Common myeloid progenitor, CD34-positive (primary cell): Measurements from ENCODE around the gene SYNDIG1.

Source experiments
- CTCF ChIA-PET: fragments of 350-600 bp; sonication (Branson Sonifier 250); formaldehyde crosslinking; loops from one replicate; lab custom pipeline; 2021; ENCODE audit warnings: antibody characterized with exemption; lab: Charles Lee
- POLR2A ChIA-PET: fragments of 350-600 bp; sonication (Branson Sonifier 250); formaldehyde crosslinking; loops from one replicate; lab custom pipeline; 2021; ENCODE audit warnings: antibody characterized with exemption; lab: Charles Lee
- DNase-seq, 3 donors: peaks; one replicate each; pipeline versions ENCODE4 v3.0.0 to v3.0.0-alpha.2; 2013
- H3K27ac ChIP-seq, 2 experiments: 1 replicate in 1 of 2; 2 replicates in 1 of 2; pipeline ENCODE4 v1.7.0; 2013; ENCODE audit warnings: inconsistent platforms in 2 of 2, low read length in 2 of 2, mild to moderate bottlenecking in 2 of 2, low read depth in 1 of 2, moderate library complexity in 1 of 2; ENCODE audit not compliant: severe bottlenecking in 2 of 2, insufficient read depth in 1 of 2, poor library complexity in 1 of 2
- H3K27me3 ChIP-seq, 5 experiments: replicated peaks in 2 of 5; 1 replicate in 3 of 5; 2 replicates in 2 of 5; pipeline versions ENCODE4 v1.6.1 to v1.7.0; 2013; ENCODE audit warnings: low read length in 4 of 5, mild to moderate bottlenecking in 2 of 5, moderate library complexity in 2 of 5, inconsistent platforms in 1 of 5; ENCODE audit not compliant: insufficient read depth in 5 of 5, control insufficient read depth in 4 of 5
- H3K36me3 ChIP-seq, 4 experiments: 1 replicate in 2 of 4; 2 replicates in 2 of 4; pipeline versions ENCODE4 v1.6.1 to v1.7.0; 2013; ENCODE audit warnings: low read length in 3 of 4, control low read depth in 1 of 4, mild to moderate bottlenecking in 1 of 4; ENCODE audit not compliant: control insufficient read depth in 4 of 4, insufficient read depth in 4 of 4
- H3K4me1 ChIP-seq, 4 experiments: 1 replicate in 3 of 4; 2 replicates in 1 of 4; pipeline versions ENCODE4 v1.6.1 to v1.7.1; 2013; ENCODE audit warnings: low read length in 3 of 4, mild to moderate bottlenecking in 3 of 4, control low read depth in 1 of 4, inconsistent platforms in 1 of 4, moderate library complexity in 1 of 4; ENCODE audit not compliant: control insufficient read depth in 4 of 4, insufficient read depth in 4 of 4; ENCODE audit errors: control extremely low read depth in 1 of 4
- H3K4me3 ChIP-seq, 7 experiments: 1 replicate in 4 of 7; 2 replicates in 3 of 7; pipeline versions ENCODE4 v1.5.1 to v1.7.0; 2013; ENCODE audit warnings: mild to moderate bottlenecking in 7 of 7, low read length in 6 of 7, moderate library complexity in 6 of 7, inconsistent platforms in 2 of 7, low read depth in 2 of 7, control low read depth in 1 of 7; ENCODE audit not compliant: insufficient read depth in 4 of 7, control insufficient read depth in 1 of 7; ENCODE audit errors: extremely low read depth in 1 of 7
- H3K9me3 ChIP-seq, 5 experiments: 1 replicate in 4 of 5; 2 replicates in 1 of 5; pipeline versions ENCODE4 v1.6.1 to v1.7.1; 2013; ENCODE audit warnings: low read length in 4 of 5, mild to moderate bottlenecking in 2 of 5, inconsistent platforms in 1 of 5, low read depth in 1 of 5, moderate library complexity in 1 of 5; ENCODE audit not compliant: control insufficient read depth in 4 of 5, insufficient read depth in 2 of 5; ENCODE audit errors: control extremely low read depth in 1 of 5
- WGBS: methylation state at CpG from one replicate; pipeline ENCODE4 v1.1.5; 2013; ENCODE audit not compliant: insufficient coverage; 5-methylcytosine and 5-hydroxymethylcytosine counted together

Gene SYNDIG1

DNA sequence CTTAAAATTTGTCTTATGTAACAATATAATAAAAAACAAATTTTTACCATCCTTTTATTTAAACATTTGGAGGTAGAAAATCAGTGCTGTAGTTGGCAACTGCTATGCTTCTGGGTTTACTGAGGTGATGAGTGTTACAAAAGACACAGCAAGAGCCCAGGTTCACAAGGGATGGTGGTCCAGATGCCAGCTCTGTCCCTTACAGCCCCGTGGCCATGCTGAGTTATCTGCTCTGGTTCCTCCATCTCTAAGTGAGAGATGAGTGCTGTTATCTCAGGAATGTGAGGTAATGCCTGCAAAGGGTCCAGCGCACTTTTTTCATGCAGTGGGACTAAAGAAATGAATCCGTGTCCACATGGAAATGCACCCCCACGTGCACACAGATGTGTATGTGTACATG lies 17.8 kb downstream of the SYNDIG1 start:
- DNase-seq, result no peak
- Histone ChIP-seq H3K27ac (no peak overlapping the region), H3K4me1 (no peaks in the 10 kb centered on the region), H3K27me3 (peaks cover 0 to 4% (median 0%) of the 10 kb centered on the region in 5 experiments), H3K9me3 (no peaks in the 10 kb centered on the region), H3K4me3 (no peak overlapping the region), H3K36me3 (no peaks in the 10 kb centered on the region)
- 100% methylated on average over 1 of the region's 4 CpGs for WGBS
- POLR2A ChIA-PET, result no interaction called here
- CTCF ChIA-PET, result no interaction called here

DNA sequence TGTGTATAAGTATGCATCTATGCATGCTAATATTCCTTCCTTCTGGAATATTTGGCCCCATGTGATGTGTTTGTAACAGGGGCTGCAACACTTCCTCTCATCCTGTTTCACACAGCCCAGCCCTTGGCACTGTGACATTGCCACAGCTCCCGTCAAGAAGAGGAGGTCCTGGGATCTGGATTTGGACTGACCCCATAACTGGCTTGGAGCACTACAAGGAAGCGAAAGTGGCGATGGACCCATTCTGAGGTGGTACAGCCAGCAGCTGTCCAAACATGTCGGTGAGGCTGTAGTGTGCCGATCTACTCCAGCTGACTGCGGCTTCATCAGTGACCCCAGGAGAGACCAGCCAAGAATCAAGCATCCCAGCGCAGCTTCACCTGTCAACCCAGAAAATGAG lies 18.2 kb downstream of the SYNDIG1 start:
- no peaks in the 10 kb centered on the region for H3K36me3 ChIP-seq
- no peak overlapping the region for H3K4me3 ChIP-seq
- POLR2A ChIA-PET, result no interaction called here
- peaks cover 0 to 4% (median 0%) of the 10 kb centered on the region in 5 experiments for H3K27me3 ChIP-seq
- H3K9me3 ChIP-seq, result no peaks in the 10 kb centered on the region
- no peak overlapping the region for H3K27ac ChIP-seq
- CTCF ChIA-PET, result no interaction called here
- DNase-seq, result no peak
- WGBS, result 91% methylated on average over 6 of the region's 7 CpGs
- no peaks in the 10 kb centered on the region for H3K4me1 ChIP-seq

DNA sequence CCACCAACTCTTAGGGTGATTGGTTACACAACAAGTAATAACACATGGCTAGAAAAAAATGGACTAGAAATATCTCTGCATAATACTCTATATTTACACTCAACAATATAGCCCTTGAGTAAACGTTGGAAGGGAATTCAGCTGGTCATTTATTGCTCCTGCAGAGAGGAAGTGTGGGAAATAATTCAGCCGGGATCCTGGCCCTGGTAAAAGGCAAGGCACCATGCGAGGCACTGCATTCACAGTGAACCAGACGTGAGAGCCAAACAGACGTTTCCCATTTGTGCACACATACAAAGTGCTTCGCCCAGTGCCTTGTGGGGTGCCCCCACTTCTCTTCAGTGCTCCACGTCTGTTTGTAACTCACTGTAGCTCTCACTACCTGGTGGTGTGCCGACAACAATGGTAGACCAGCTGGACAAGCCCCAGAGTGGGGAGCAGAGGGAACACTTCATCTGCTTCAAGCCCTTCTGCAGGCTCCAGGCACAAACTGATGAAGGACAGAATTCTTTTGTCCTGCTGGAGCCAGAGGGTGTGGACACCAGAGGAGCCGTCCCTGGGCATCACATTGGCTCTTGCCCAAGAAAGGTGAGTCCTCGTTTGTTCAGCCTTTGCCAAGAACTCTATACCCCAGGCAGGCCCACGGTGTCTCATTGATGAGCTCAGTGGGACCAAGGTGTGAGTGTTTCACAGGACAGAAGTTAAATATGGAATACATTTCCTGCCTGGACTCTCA lies 18.8 kb downstream of the SYNDIG1 start:
- H3K27me3 ChIP-seq, result peaks cover 0 to 4% (median 0%) of the 10 kb centered on the region in 5 experiments
- no peak for DNase-seq
- WGBS, result 86% methylated on average over 10 of the region's 11 CpGs

DNA sequence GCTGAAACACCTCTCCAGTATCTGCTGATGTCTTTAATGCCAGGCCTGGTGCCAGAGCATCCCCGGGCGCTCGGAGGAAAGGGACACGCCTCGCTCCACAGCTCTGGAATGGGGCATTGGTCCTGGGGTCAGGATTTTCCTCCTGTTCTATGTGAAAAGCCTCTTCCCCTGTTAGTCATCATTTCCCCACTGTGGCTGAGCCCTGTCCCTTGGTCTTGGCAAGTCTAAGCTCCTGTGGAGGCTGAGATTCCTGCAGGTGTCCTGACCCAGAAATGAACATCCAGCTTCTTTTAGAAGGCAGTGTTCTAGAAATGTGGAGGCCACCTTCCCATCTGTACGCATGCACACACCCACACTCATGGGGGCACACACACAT lies 19.4 kb downstream of the SYNDIG1 start:
- Histone ChIP-seq H3K36me3 (no peaks in the 10 kb centered on the region), H3K4me3 (no peak overlapping the region), H3K9me3 (no peaks in the 10 kb centered on the region), H3K4me1 (no peaks in the 10 kb centered on the region), H3K27me3 (no peaks in the 10 kb centered on the region), H3K27ac (no peak overlapping the region)
- ChIA-PET CTCF (no interaction called here), POLR2A (no interaction called here)
- no peak for DNase-seq
- 98% methylated on average over 6 of the region's 6 CpGs for WGBS

More for the DNA sequence above, 18.8 kb downstream of the SYNDIG1 start:
- ChIA-PET POLR2A (interaction anchor here (0.6 kb wide), 1 partner anchor 36 kb away, joined by 3 read pairs; no protein-coding TSS in a partner anchor), CTCF (no interaction called here)
- H3K36me3 ChIP-seq, result no peaks in the 10 kb centered on the region
- H3K4me1 ChIP-seq, result no peaks in the 10 kb centered on the region
- H3K9me3 ChIP-seq, result no peaks in the 10 kb centered on the region
- no peak overlapping the region for H3K27ac ChIP-seq
- no peak overlapping the region for H3K4me3 ChIP-seq

DNA sequence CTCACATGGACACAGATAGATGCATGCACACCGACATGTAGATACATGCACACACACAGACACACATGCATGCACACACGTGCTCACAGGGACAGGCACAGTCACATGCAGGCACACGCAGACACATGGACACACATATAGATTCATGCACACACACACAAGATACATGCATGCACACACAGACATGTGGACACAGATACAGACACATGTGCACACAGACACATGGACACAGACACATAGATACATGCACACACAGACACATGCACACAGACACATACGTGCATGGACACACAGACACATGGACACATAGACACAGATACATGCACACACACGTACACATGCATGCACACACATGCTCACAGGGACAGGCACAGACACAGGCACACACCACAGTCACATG lies 19.8 kb downstream of the SYNDIG1 start:
- Histone ChIP-seq H3K27me3 (no peaks in the 10 kb centered on the region), H3K27ac (no peak overlapping the region), H3K36me3 (no peaks in the 10 kb centered on the region), H3K9me3 (no peaks in the 10 kb centered on the region), H3K4me1 (no peaks in the 10 kb centered on the region), H3K4me3 (no peak overlapping the region)
- ChIA-PET POLR2A (no interaction called here), CTCF (no interaction called here)
- WGBS, result 93% methylated on average over 5 of the region's 5 CpGs
- no peak for DNase-seq

DNA sequence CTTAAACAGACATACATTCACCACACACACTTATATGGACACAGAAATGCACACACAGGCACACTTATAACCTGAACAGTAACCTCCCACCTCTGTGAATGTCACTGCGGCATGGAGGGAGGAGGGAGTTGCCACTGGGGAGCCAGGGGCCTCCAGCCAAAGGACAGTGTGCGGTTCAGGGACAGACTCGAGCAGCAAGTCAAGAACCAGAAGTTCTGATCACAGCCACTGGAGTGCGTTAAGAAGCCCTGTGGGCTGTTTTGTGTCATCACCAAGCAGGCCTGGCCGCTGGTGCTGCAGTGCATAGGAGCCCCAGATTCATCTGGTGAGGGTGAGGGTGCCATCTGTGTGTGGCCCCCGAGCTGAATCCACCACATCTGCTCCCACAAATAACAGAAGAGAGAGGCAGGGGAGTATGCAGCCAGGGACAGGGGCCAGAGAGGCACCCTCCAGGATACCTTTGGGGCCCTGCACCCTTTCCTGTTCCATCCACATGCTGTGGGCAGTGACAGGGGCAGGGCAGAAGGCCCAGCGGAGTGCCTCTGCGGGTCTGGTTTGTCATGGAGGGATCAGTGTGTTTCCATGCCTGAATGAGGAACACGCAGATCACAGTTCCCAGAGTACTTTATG lies 20.3 kb downstream of the SYNDIG1 start:
- WGBS, result 98% methylated on average over 7 of the region's 9 CpGs
- Histone ChIP-seq H3K27me3 (no peaks in the 10 kb centered on the region), H3K4me3 (no peak overlapping the region), H3K4me1 (no peaks in the 10 kb centered on the region), H3K27ac (no peak overlapping the region), H3K36me3 (no peaks in the 10 kb centered on the region), H3K9me3 (no peaks in the 10 kb centered on the region)
- DNase-seq, result no peak
- ChIA-PET CTCF (no interaction called here), POLR2A (no interaction called here)

DNA sequence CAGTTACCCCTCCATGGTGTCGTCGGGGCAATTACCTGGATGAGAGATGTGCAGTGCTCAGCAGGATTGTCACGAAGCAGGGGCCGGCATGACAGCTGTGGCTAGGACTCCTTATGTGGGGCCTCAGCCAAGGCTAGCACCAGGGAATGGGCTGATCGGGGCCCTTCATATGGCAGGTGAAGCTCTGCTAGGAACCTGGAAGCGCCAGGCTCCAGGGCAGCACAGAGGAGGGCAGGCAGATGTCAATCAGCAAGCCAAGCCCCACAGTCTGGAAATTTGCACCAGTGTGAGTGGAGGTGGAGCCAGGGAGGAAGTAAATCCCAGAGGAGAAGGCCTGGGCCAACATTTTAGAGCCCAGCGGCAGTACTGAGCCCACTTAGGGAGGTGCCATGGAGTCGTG lies 21.2 kb downstream of the SYNDIG1 start:
- Histone ChIP-seq H3K27ac (no peak overlapping the region), H3K4me3 (no peak overlapping the region), H3K9me3 (no peaks in the 10 kb centered on the region), H3K27me3 (no peaks in the 10 kb centered on the region), H3K36me3 (no peaks in the 10 kb centered on the region), H3K4me1 (no peaks in the 10 kb centered on the region)
- POLR2A ChIA-PET, result no interaction called here
- 98% methylated on average over 8 of the region's 8 CpGs for WGBS
- no peak for DNase-seq
- CTCF ChIA-PET, result no interaction called here
